ENCODE measurements around the gene SLC66A1. TPM values are rescaled to one million over a fixed set of nuclear protein-coding genes. Genes with fewer than 3 reads are reported as not detected.

The SLC66A1 gene
- total RNA-seq, 2 donors from 2014 or later = 10.0 to 14.9 TPM

DNA sequence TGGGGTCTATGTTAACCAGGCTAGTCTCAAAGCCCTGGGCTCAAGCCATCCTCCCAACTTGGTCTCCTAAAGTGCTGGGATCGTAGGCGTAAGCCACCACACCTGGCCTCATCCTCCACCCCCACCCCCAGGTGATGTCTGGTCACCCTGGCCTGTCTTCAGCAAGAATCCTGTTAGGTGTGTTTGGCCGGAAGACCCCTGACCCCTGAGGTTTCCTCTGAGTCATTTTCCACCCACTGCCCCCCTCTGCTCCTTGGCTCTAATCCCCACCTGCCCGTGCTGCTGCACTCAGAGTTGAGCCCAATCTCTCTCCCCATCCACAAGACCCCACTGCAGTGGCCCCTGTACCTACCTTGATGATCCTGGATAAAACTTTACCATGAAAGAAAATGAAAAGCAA, 25.2 kb downstream of the SLC66A1 start:
- no peaks in the 10 kb centered on the region for H3K36me3 Mint-ChIP-seq
- H3K9me3 Mint-ChIP-seq = no peaks in the 10 kb centered on the region
- no peak for DNase-seq (ENCODE audit: low spot score)
- H3K4me3 Mint-ChIP-seq = no peak overlapping the region
- no peaks in the 10 kb centered on the region for H3K27me3 Mint-ChIP-seq
- no peak overlapping the region for H3K27ac Mint-ChIP-seq
- no peak for ATAC-seq
- peaks cover 0 to 7% of the 10 kb centered on the region in 2 donors for H3K4me1 Mint-ChIP-seq (ENCODE audit: low read depth in 2 of 2)

- DNase-seq (ENCODE audit: low spot score) = no peak
- Mint-ChIP-seq H3K4me3 (no peak overlapping the region), H3K27me3 (no peaks in the 10 kb centered on the region), H3K9me3 (no peaks in the 10 kb centered on the region), H3K27ac (no peak overlapping the region), H3K36me3 (no peaks in the 10 kb centered on the region), H3K4me1 (ENCODE audit: low read depth in 2 of 2) (peaks cover 0 to 9% of the 10 kb centered on the region in 2 donors)
- ATAC-seq = no peak
These were observed 26.2 kb downstream of the SLC66A1 start for GRCh38 chr1:19338323-19338762.

DNA sequence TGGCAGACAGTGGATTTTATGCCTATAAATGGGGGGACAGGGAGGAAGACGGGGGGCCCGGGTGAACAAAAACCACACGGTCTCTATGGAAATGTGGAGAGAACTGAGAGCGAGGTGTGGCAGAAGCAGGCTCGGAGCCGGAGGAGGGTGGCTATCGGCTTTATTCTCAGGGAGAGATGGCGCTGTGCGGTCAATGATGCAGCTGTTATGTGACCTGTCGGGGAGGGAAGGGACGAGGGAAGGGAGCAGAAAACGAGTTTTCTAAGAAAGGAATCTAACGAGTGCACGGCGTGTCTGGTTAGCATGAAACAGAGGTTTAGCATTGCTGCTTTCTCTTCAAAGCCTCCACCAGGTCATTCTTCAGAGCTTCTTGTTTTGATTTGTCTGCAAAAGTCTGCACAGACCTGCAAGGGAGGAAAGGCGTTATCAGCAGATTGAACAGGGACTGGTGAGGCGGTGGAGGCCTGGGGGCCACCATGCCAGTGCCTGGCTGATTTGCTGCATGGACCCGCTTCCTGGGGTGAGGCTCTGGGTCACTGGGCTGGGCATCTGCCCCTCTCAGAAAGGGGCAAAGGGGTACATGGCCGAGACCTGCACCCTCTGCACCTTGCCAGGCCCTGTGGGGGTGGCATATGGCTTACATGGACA, 27.2 kb downstream of the SLC66A1 start:
- ATAC-seq (no peak), DNase-seq (ENCODE audit: low spot score) (no peak)
- H3K36me3 Mint-ChIP-seq = no peaks in the 10 kb centered on the region
- no peaks in the 10 kb centered on the region for H3K27me3 Mint-ChIP-seq
- no peaks in the 10 kb centered on the region for H3K9me3 Mint-ChIP-seq
- no peak overlapping the region for H3K4me3 Mint-ChIP-seq
- H3K4me1 Mint-ChIP-seq (ENCODE audit: low read depth in 2 of 2) = peaks cover 0 to 9% of the 10 kb centered on the region in 2 donors
- no peak overlapping the region for H3K27ac Mint-ChIP-seq

DNA sequence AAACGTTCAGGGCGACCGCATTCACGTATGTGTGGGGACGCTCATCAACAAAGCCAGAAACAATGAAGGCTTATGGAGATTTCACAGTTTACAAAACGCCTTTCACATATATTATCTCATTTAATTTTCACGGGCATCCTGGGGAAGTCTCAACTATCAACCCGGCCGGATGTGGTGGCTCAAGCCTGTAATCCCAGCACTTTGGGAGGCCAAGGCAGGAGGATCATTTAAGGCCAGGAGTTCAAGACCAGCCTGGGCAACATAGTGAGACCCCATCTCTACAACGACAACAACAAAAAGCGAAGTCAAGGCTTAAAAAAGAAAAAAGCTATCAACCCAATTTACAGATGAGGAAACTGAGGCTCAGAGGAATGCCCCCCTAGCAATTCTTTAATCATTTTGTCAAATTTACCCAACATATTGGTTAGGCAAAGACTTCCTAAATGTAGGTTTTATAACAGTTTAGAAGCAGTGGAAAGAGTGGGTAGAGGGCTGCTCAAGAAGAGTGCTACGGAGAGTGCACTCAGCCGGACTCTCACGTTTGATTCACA, 28.3 kb downstream of the SLC66A1 start:
- Mint-ChIP-seq H3K27ac (no peak overlapping the region), H3K4me1 (ENCODE audit: low read depth in 2 of 2) (peaks cover 0 to 9% of the 10 kb centered on the region in 2 donors), H3K36me3 (no peaks in the 10 kb centered on the region), H3K27me3 (no peaks in the 10 kb centered on the region), H3K9me3 (no peaks in the 10 kb centered on the region), H3K4me3 (no peak overlapping the region)
- ATAC-seq (no peak), DNase-seq (ENCODE audit: low spot score) (no peak)

GRCh38 chr1:19341201-19342061, 29.3 kb downstream of the SLC66A1 start:
- H3K27me3 Mint-ChIP-seq = no peaks in the 10 kb centered on the region

DNA sequence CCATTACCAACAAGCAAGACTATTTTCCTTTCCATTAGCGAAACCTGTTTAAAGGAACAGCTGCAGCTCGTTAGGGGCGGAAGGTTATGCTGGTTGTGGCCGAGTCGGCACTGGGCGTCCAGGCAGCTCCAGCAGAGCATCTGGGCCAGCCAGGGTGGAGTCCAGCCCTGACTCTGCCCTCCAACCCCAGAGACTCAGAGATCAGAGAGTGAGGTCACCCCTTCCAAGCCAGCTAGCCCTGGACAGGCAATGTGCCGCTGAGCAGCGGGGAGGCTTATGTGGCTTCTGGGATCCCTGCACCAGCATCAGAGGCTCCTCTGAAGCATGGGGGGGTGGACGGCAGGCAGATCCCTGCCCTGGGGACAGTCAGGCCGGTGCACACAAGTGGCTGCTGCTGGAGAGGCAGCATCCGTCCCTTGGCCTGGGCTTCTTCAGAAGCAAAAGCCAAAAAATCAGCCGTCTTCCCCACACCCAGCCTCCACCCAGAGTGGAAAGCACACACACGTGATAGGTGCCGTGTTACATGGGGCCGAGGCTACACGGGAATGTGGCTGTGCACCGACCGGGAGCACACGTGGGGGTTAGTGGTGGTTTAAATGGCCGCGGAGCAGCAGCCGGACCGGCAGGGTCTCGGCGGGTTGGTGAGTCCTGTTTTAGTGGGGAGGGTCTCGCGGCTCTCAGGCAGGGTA, 30.1 kb downstream of the SLC66A1 start:
- Mint-ChIP-seq H3K9me3 (no peaks in the 10 kb centered on the region), H3K4me1 (ENCODE audit: low read depth in 2 of 2) (peaks cover 0 to 9% of the 10 kb centered on the region in 2 donors), H3K27me3 (no peaks in the 10 kb centered on the region), H3K4me3 (no peak overlapping the region), H3K27ac (no peak overlapping the region), H3K36me3 (no peaks in the 10 kb centered on the region)
- ATAC-seq (no peak), DNase-seq (ENCODE audit: low spot score) (no peak)

More at GRCh38 chr1:19341201-19342061, 29.3 kb downstream of the SLC66A1 start:
- no peak for DNase-seq (ENCODE audit: low spot score)
- peak; percentile 63 to 68 for ATAC-seq
- H3K4me1 Mint-ChIP-seq (ENCODE audit: low read depth in 2 of 2) = peaks cover 0 to 9% of the 10 kb centered on the region in 2 donors
- no peaks in the 10 kb centered on the region for H3K36me3 Mint-ChIP-seq
- H3K4me3 Mint-ChIP-seq = no peak overlapping the region
- H3K9me3 Mint-ChIP-seq = no peaks in the 10 kb centered on the region
- H3K27ac Mint-ChIP-seq = no peak overlapping the region

- H3K4me3 Mint-ChIP-seq = no peak overlapping the region
- H3K4me1 Mint-ChIP-seq (ENCODE audit: low read depth in 2 of 2) = peaks cover 0 to 7% of the 10 kb centered on the region in 2 donors
- no peaks in the 10 kb centered on the region for H3K27me3 Mint-ChIP-seq
- no peak overlapping the region for H3K27ac Mint-ChIP-seq
- no peak for DNase-seq (ENCODE audit: low spot score)
- ATAC-seq = no peak
- no peaks in the 10 kb centered on the region for H3K9me3 Mint-ChIP-seq
- H3K36me3 Mint-ChIP-seq = no peaks in the 10 kb centered on the region
These were observed 30.9 kb downstream of the SLC66A1 start for GRCh38 chr1:19342894-19343616.

- no peaks in the 10 kb centered on the region for H3K9me3 Mint-ChIP-seq
- H3K4me3 Mint-ChIP-seq = no peak overlapping the region
- no peaks in the 10 kb centered on the region for H3K27me3 Mint-ChIP-seq
- H3K36me3 Mint-ChIP-seq = no peaks in the 10 kb centered on the region
- ATAC-seq (no peak), DNase-seq (ENCODE audit: low spot score) (no peak)
- H3K27ac Mint-ChIP-seq = no peak overlapping the region
- H3K4me1 Mint-ChIP-seq (ENCODE audit: low read depth in 2 of 2) = peaks cover 0 to 7% of the 10 kb centered on the region in 2 donors
These were observed 31.7 kb downstream of the SLC66A1 start for GRCh38 chr1:19343617-19344350.

DNA sequence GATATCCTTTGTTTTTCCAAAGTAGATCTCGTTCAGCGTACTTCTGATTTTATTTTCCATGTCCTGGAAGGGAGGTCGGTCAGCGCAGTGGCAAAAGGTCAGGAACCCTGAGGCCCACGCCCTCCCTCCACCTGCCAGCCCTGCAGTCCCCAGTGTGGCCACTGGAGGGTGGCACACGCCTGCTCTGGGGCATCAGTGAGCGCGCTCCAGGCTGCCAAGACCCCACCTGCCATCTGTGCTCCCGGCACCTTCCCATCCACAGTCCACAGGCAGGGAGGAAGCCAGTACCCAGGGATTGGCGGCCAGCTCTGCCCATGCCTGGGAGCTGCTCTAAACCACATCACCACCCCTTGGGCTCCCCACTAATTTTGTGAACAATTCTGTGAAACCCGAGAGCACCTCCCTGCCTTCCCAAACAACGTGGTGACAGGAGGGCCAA, 32.3 kb downstream of the SLC66A1 start:
- Mint-ChIP-seq H3K27me3 (no peaks in the 10 kb centered on the region), H3K4me1 (ENCODE audit: low read depth in 2 of 2) (peaks cover 0 to 8% of the 10 kb centered on the region in 2 donors), H3K36me3 (no peaks in the 10 kb centered on the region), H3K4me3 (no peak overlapping the region), H3K9me3 (no peaks in the 10 kb centered on the region), H3K27ac (no peak overlapping the region)
- DNase-seq (ENCODE audit: low spot score) (no peak), ATAC-seq (peak; percentile 55 to 60)

DNA sequence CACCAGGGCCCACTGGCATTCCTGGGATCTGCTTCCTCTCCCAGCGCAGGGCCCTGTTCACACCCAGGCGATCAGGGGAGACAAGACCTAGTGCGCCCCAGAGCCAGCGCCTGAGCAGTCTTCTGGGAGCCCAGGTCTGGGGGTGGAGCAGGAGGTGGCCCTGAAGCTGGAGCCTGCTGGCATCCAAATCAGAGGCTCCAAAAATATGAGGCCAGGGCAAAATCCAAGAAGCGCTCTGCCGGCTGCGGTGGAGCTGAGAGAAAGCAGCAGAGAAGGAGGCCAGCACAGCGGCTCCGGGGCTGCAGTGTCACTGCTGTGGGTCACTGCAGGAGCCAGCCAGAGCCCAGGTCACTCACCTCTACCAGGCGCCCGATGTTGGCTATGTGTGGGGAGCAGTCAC, 32.7 kb downstream of the SLC66A1 start:
- ATAC-seq (no peak), DNase-seq (ENCODE audit: low spot score) (no peak)
- Mint-ChIP-seq H3K36me3 (no peaks in the 10 kb centered on the region), H3K27me3 (no peaks in the 10 kb centered on the region), H3K4me1 (ENCODE audit: low read depth in 2 of 2) (peaks cover 0 to 9% of the 10 kb centered on the region in 2 donors), H3K27ac (no peak overlapping the region), H3K4me3 (no peak overlapping the region), H3K9me3 (no peaks in the 10 kb centered on the region)

DNA sequence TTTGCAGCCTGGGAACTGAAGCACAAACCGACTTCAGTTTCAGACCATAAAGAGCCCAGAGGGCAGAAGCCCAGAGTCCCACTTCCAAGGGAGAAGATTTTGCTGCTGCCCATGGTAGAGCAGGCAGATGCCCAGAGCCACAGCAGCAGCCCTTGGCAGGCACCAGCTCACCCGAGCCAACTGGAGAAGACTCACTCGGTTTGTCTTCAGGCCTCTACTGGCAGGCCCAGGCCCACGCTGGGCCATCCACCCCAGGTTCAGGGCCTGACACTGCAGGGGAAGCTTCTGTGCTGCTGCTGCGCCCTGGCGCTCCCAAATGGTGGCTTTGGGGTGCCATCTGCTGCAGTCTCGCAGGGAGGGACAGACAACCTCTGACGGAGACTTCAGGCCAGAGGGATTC, 33.3 kb downstream of the SLC66A1 start:
- H3K27ac Mint-ChIP-seq = peak overlapping the region; percentile 42 to 63
- DNase-seq (ENCODE audit: low spot score) (no peak), ATAC-seq (no peak)
- no peaks in the 10 kb centered on the region for H3K27me3 Mint-ChIP-seq
- H3K4me3 Mint-ChIP-seq = no peak overlapping the region
- H3K4me1 Mint-ChIP-seq (ENCODE audit: low read depth in 2 of 2) = peaks cover 0 to 9% of the 10 kb centered on the region in 2 donors
- no peaks in the 10 kb centered on the region for H3K9me3 Mint-ChIP-seq
- H3K36me3 Mint-ChIP-seq = no peaks in the 10 kb centered on the region

GRCh38 chr1:19346026-19346425, 33.9 kb downstream of the SLC66A1 start:
- Mint-ChIP-seq H3K4me3 (no peak overlapping the region), H3K27ac (peak overlapping the region; percentile 42 to 63), H3K4me1 (ENCODE audit: low read depth in 2 of 2) (peaks cover 0 to 9% of the 10 kb centered on the region in 2 donors), H3K9me3 (no peaks in the 10 kb centered on the region), H3K27me3 (no peaks in the 10 kb centered on the region), H3K36me3 (no peaks in the 10 kb centered on the region)
- DNase-seq (ENCODE audit: low spot score) (no peak), ATAC-seq (no peak)
